ENCODE data around the gene DYRK1A.

DNA sequence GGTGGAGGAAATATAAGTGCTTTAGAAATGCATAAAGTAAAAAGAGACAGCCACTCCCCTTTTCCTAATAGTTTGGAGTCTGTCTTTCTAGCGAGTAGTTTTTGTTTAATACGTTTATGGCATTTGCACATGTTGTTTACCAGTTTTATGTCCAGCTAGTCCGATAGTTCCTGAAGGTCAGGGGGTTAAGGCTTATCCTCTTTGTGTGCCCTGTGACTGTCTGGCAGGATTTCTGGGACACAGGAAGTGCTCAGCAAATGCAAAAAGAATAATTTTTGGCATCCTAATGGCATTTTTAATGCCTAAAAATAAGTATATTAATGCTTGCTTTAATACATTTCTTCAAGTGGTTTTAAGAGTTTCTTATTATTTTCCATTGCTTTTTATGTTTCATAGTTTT lies 58.4 kb downstream of the DYRK1A start:
- no peak for TF ChIP-seq POLR2A (IDR thresholded peaks at IDR 0.05; ENCODE audit: low read depth)
- TF ChIP-seq, protein P1, sequence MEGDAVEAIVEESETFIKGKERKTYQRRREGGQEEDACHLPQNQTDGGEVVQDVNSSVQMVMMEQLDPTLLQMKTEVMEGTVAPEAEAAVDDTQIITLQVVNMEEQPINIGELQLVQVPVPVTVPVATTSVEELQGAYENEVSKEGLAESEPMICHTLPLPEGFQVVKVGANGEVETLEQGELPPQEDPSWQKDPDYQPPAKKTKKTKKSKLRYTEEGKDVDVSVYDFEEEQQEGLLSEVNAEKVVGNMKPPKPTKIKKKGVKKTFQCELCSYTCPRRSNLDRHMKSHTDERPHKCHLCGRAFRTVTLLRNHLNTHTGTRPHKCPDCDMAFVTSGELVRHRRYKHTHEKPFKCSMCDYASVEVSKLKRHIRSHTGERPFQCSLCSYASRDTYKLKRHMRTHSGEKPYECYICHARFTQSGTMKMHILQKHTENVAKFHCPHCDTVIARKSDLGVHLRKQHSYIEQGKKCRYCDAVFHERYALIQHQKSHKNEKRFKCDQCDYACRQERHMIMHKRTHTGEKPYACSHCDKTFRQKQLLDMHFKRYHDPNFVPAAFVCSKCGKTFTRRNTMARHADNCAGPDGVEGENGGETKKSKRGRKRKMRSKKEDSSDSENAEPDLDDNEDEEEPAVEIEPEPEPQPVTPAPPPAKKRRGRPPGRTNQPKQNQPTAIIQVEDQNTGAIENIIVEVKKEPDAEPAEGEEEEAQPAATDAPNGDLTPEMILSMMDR (IDR thresholded peaks at IDR 0.05) = no peak
- no peak for TF ChIP-seq EP300 (IDR thresholded peaks at IDR 0.05)
- no peak for TF ChIP-seq POLR2AphosphoS5 (IDR thresholded peaks at IDR 0.05)

All from esophagus muscularis mucosa (tissue), 4 donors.